Measurements from ENCODE around the gene C16orf92.
"Not testable (repeated sequence)": the region's sequence is repeated elsewhere in the genome, so short reads cannot be mapped to it uniquely, and the experiment has no call there.

Gene C16orf92

GRCh38 chr16:30032083-30032819 is 9.3 kb downstream of the C16orf92 start:
- CTCF ChIA-PET = interaction anchor here (0.6 to 3.0 kb wide), 34 partner anchors 8 to 917 kb away, joined by 3 to 35 read pairs (median 4); partner anchors contain the start of genes C16orf92, INO80E, TAOK2 and TMEM219

GRCh38 chr16:30033270-30033669 is 10.3 kb downstream of the C16orf92 start:
- CTCF ChIA-PET = interaction anchor here (0.6 to 3.0 kb wide), 10 partner anchors 10 to 367 kb away, joined by 3 to 35 read pairs (median 4); no protein-coding TSS in a partner anchor
- Mint-ChIP-seq H3K9me3 (no peaks in the 10 kb centered on the region), H3K27me3 (peaks cover 80% of the 10 kb centered on the region), H3K4me3 (no peak overlapping the region), H3K4me1 (peaks cover 8% of the 10 kb centered on the region), H3K27ac (no peak overlapping the region), H3K36me3 (peaks cover 1% of the 10 kb centered on the region)
- no peak for DNase-seq

More at GRCh38 chr16:30032083-30032819, 9.3 kb downstream of the C16orf92 start:
- Mint-ChIP-seq H3K4me1 (peaks cover 8% of the 10 kb centered on the region), H3K9me3 (no peaks in the 10 kb centered on the region), H3K4me3 (no peak overlapping the region), H3K36me3 (peaks cover 1% of the 10 kb centered on the region), H3K27ac (no peak overlapping the region), H3K27me3 (peaks cover 86% of the 10 kb centered on the region)
- DNase-seq = peak; percentile 77

- no peak overlapping the region for H3K27ac Mint-ChIP-seq
- no peaks in the 10 kb centered on the region for H3K9me3 Mint-ChIP-seq
- CTCF ChIA-PET = interaction anchor here (1.2 to 1.6 kb wide), 3 partner anchors 9 to 18 kb away, joined by 3 to 6 read pairs (median 5); no protein-coding TSS in a partner anchor
- H3K4me1 Mint-ChIP-seq = no peaks in the 10 kb centered on the region
- DNase-seq = no peak
- no peaks in the 10 kb centered on the region for H3K36me3 Mint-ChIP-seq
- H3K4me3 Mint-ChIP-seq = no peak overlapping the region
- peaks cover 40% of the 10 kb centered on the region for H3K27me3 Mint-ChIP-seq
These were observed 17.2 kb downstream of the C16orf92 start for GRCh38 chr16:30040221-30040620.

GRCh38 chr16:30040690-30041089 is 17.7 kb downstream of the C16orf92 start:
- peaks cover 39% of the 10 kb centered on the region for H3K27me3 Mint-ChIP-seq
- not testable (repeated sequence) for H3K36me3 Mint-ChIP-seq, H3K27ac Mint-ChIP-seq, H3K4me1 Mint-ChIP-seq, DNase-seq, H3K4me3 Mint-ChIP-seq, H3K9me3 Mint-ChIP-seq
- CTCF ChIA-PET = interaction anchor here (0.9 to 1.3 kb wide), 3 partner anchors 9 to 71 kb away, joined by 3 to 5 read pairs (median 3); no protein-coding TSS in a partner anchor

GRCh38 chr16:30041841-30042240 is 18.8 kb downstream of the C16orf92 start:
- CTCF ChIA-PET = interaction anchor here (0.9 to 3.4 kb wide), 3 partner anchors 10 to 70 kb away, joined by 3 to 16 read pairs (median 3); partner anchors contain the start of gene TLCD3B
- Mint-ChIP-seq H3K27me3 (peaks cover 38% of the 10 kb centered on the region), H3K36me3 (no peaks in the 10 kb centered on the region), H3K4me1 (no peaks in the 10 kb centered on the region), H3K9me3 (no peaks in the 10 kb centered on the region), H3K27ac (no peak overlapping the region), H3K4me3 (no peak overlapping the region)
- no peak for DNase-seq

GRCh38 chr16:30046178-30046577 is 23.2 kb downstream of the C16orf92 start:
- Mint-ChIP-seq H3K36me3 (no peaks in the 10 kb centered on the region), H3K27ac (no peak overlapping the region), H3K4me1 (peaks cover 10% of the 10 kb centered on the region), H3K4me3 (no peak overlapping the region), H3K27me3 (peaks cover 32% of the 10 kb centered on the region), H3K9me3 (no peaks in the 10 kb centered on the region)
- CTCF ChIA-PET = no interaction called here
- no peak for DNase-seq

- Mint-ChIP-seq H3K4me1 (peaks cover 13% of the 10 kb centered on the region), H3K4me3 (no peak overlapping the region), H3K27ac (no peak overlapping the region), H3K27me3 (peaks cover 29% of the 10 kb centered on the region), H3K9me3 (no peaks in the 10 kb centered on the region), H3K36me3 (peaks cover 2% of the 10 kb centered on the region)
- no peak for DNase-seq
- CTCF ChIA-PET = interaction anchor here (1.2 kb wide), 1 partner anchor 9 kb away, joined by 4 read pairs; no protein-coding TSS in a partner anchor
These were observed 23.6 kb downstream of the C16orf92 start for GRCh38 chr16:30046588-30046987.

- no peak overlapping the region for H3K27ac Mint-ChIP-seq
These were observed 26.9 kb downstream of the C16orf92 start for GRCh38 chr16:30049871-30050270.

GRCh38 chr16:30051518-30051917 is 28.5 kb downstream of the C16orf92 start:
- no peak for DNase-seq
- peak overlapping the region; percentile 16 for H3K27ac Mint-ChIP-seq
- H3K4me3 Mint-ChIP-seq = peak overlapping the region; percentile 89
- no peaks in the 10 kb centered on the region for H3K9me3 Mint-ChIP-seq
- CTCF ChIA-PET = interaction anchor here (1.0 to 3.2 kb wide), 2 partner anchors 20 to 586 kb away, joined by 4 to 15 read pairs; partner anchors contain the start of gene TLCD3B
- H3K36me3 Mint-ChIP-seq = peaks cover 2% of the 10 kb centered on the region
- peaks cover 28% of the 10 kb centered on the region for H3K27me3 Mint-ChIP-seq
- H3K4me1 Mint-ChIP-seq = peaks cover 43% of the 10 kb centered on the region

More at GRCh38 chr16:30049871-30050270, 26.9 kb downstream of the C16orf92 start:
- Mint-ChIP-seq H3K9me3 (no peaks in the 10 kb centered on the region), H3K4me1 (peaks cover 35% of the 10 kb centered on the region), H3K27me3 (peaks cover 38% of the 10 kb centered on the region), H3K36me3 (peaks cover 2% of the 10 kb centered on the region), H3K4me3 (no peak overlapping the region)
- CTCF ChIA-PET = no interaction called here
- DNase-seq = no peak

- peaks cover 27% of the 10 kb centered on the region for H3K27me3 Mint-ChIP-seq
- DNase-seq = peak; percentile 94
- CTCF ChIA-PET = interaction anchor here (3.2 kb wide), 1 partner anchor 21 kb away, joined by 15 read pairs; the partner anchor contains the start of gene TLCD3B
- H3K9me3 Mint-ChIP-seq = no peaks in the 10 kb centered on the region
- H3K36me3 Mint-ChIP-seq = peaks cover 2% of the 10 kb centered on the region
- H3K27ac Mint-ChIP-seq = peak overlapping the region; percentile 85
- H3K4me1 Mint-ChIP-seq = peaks cover 43% of the 10 kb centered on the region
- peak overlapping the region; percentile 89 for H3K4me3 Mint-ChIP-seq
These were observed 29.8 kb downstream of the C16orf92 start for GRCh38 chr16:30052671-30053372.

GRCh38 chr16:30053376-30054015 is 30.5 kb downstream of the C16orf92 start:
- Mint-ChIP-seq H3K27me3 (peaks cover 21% of the 10 kb centered on the region), H3K4me1 (peaks cover 43% of the 10 kb centered on the region), H3K27ac (peak overlapping the region; percentile 60), H3K9me3 (no peaks in the 10 kb centered on the region), H3K36me3 (peaks cover 2% of the 10 kb centered on the region), H3K4me3 (peak overlapping the region; percentile 89)
- CTCF ChIA-PET = interaction anchor here (1.0 to 3.3 kb wide), 3 partner anchors 11 to 38 kb away, joined by 4 to 31 read pairs (median 15); partner anchors contain the start of genes ALDOA, TBX6 and TLCD3B
- DNase-seq = no peak

GRCh38 chr16:30054451-30054850 is 31.5 kb downstream of the C16orf92 start:
- Mint-ChIP-seq H3K27me3 (peaks cover 17% of the 10 kb centered on the region), H3K4me1 (peaks cover 39% of the 10 kb centered on the region), H3K4me3 (peak overlapping the region; percentile 70), H3K9me3 (no peaks in the 10 kb centered on the region), H3K27ac (no peak overlapping the region), H3K36me3 (peaks cover 2% of the 10 kb centered on the region)
- CTCF ChIA-PET = interaction anchor here (0.5 to 3.3 kb wide), 7 partner anchors 10 to 354 kb away, joined by 3 to 31 read pairs (median 4); partner anchors contain the start of genes ALDOA and TLCD3B
- DNase-seq = no peak

- no peaks in the 10 kb centered on the region for H3K9me3 Mint-ChIP-seq
- CTCF ChIA-PET = interaction anchor here (0.5 to 3.3 kb wide), 15 partner anchors 8 to 1070 kb away, joined by 3 to 31 read pairs (median 3); partner anchors contain the start of genes ALDOA, C16orf92, LAT and TBX6
- H3K4me3 Mint-ChIP-seq = peak overlapping the region; percentile 55
- DNase-seq = peak; percentile 73
- peak overlapping the region; percentile 44 for H3K27ac Mint-ChIP-seq
- H3K4me1 Mint-ChIP-seq = peaks cover 39% of the 10 kb centered on the region
- H3K36me3 Mint-ChIP-seq = peaks cover 2% of the 10 kb centered on the region
- peaks cover 15% of the 10 kb centered on the region for H3K27me3 Mint-ChIP-seq
These were observed 32.1 kb downstream of the C16orf92 start for GRCh38 chr16:30054959-30055553.
